Measurements from ENCODE around the gene SENP7.

DNA sequence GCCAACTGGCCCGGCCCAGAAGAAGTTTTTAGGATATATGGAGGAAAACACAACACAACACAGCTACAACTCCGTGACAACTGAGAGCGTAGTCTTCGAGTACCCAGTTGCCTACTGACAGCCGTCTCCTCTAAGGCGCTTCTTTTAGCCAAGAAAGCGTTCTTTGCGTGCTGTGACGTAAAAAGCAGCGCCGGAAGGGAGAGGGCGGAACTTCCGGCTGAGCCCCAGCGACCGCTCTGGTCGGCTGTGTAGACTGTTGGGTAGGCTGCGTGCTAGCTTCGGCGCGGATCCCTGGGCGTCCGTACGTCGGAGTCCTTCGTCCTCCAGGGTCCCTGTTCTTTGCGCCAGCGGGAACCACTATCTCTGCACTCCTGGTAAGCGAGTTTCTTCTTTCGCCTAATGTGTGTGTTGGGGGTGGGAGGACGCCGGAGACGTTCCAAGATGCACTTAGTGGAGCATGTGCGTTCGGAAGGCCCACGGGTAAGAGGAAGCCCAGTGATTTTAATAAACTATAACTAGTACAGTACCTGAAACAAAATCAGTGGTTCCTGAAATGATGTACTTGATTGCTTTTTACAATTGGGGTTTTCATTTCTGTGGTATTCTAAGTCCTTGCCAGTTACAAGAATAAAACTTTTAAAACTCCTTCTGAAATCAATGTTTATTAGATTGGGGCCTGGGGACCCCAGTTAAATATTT, 48.8 kb upstream of the SENP7 start, which contains the start of gene TRMT10C:
- TF ChIP-seq, protein P1, sequence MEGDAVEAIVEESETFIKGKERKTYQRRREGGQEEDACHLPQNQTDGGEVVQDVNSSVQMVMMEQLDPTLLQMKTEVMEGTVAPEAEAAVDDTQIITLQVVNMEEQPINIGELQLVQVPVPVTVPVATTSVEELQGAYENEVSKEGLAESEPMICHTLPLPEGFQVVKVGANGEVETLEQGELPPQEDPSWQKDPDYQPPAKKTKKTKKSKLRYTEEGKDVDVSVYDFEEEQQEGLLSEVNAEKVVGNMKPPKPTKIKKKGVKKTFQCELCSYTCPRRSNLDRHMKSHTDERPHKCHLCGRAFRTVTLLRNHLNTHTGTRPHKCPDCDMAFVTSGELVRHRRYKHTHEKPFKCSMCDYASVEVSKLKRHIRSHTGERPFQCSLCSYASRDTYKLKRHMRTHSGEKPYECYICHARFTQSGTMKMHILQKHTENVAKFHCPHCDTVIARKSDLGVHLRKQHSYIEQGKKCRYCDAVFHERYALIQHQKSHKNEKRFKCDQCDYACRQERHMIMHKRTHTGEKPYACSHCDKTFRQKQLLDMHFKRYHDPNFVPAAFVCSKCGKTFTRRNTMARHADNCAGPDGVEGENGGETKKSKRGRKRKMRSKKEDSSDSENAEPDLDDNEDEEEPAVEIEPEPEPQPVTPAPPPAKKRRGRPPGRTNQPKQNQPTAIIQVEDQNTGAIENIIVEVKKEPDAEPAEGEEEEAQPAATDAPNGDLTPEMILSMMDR (IDR thresholded peaks at IDR 0.05; ENCODE audit: low read length): no peak
- TF ChIP-seq EZH2 (IDR thresholded peaks at IDR 0.05; ENCODE audit: borderline replicate concordance, low read length): no peak
